ENCODE results near the gene SEMA7A.

SEMA7A gene

GRCh38 chr15:74384881-74385643 lies 48.7 kb downstream of the SEMA7A start:
- no peak for DNase-seq

DNA sequence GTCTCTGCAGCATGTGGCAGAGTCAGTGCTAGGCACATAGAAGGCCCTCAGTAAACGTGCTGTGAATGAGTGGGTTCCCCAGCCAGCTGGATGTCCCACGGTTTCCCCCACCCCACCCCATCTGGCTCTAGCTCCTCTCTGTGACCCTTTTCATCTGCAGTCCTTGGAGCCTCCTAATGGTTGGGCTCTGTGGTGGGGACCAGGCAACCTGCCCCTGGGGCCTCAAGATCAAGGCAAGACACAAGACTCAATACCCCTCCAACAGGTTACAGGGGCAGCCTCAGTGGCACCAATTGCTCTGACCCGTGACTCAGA lies 49.2 kb downstream of the SEMA7A start:
- no peak for DNase-seq

DNA sequence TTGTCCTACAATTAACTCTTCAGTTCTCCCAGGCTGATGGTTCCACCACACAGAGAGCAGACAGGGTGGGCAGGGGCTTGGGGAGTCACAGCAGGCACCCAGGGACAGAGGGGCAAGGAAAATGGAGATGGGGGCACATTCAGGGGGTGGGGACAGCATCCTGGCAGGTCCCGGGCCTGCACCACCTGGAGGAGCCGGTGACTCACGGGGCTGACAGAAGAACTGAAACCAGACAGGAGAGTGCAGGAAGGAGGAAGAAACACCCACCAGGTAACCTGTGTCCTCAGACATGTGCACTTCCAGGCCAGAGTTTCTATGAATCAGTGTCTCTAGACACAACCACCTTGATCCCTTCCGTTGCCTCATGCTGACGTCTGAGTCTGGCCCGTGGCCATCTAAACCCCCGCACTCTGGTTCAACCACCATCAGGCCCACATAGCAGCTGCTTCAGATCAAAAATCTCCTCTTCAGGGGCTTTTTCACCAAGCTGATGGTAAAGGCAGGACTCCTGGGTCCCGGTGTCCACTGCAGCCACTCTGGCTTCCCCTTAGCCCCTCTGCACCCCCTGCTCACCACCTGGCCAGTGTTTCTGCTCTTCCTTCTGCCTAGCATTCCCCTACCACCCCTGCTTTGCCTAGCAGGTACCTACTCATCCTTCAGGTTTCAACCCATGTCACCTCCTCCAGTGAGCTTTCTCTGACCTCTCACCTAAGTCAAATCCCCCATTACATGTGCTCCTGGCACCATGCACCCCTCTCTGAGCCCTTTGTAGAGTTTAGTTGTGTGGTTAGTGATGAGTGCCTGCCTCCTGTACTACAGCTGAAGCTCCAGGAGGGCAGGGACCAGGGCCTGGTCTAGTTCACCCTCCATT lies 49.8 kb downstream of the SEMA7A start:
- no peak for DNase-seq

DNA sequence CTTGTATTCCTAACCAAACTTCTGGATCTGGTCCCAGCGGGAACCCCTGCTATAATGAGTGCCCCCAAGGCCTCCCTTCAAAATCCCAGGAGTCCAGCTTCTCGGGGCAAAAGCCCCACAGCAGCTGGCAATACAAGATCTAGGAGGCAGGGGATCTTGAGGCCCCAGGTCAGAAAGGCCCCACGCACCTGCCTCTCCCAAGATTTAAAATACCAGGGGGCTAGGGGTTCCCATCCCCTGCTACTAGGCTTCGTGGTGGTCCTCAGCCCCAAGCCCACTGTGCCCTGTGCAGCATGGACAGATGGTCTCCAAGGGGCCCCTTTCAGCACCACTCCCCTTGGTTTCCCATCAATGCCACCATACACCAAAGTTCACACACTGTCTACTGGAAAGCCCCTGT lies 50.5 kb downstream of the SEMA7A start:
- no peak for DNase-seq

- DNase-seq: peak; percentile 66
These were observed 51.5 kb downstream of the SEMA7A start for GRCh38 chr15:74382004-74382816.

- no peak for DNase-seq
These were observed 52.3 kb downstream of the SEMA7A start for GRCh38 chr15:74381481-74381880.

DNA sequence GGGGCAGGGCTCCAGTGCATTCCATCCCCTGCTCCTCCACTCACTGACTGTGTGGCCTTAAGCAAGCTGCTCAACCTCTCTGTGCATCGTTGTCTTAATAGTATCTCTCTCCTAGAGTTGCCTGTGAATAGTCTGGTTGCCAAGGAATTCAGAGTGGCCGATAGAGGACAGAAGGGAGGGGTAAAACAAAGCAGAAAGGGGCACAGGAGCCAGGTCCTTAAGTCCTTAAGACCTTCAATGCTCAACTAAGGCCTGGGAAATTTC lies 52.6 kb downstream of the SEMA7A start:
- no peak for DNase-seq

DNA sequence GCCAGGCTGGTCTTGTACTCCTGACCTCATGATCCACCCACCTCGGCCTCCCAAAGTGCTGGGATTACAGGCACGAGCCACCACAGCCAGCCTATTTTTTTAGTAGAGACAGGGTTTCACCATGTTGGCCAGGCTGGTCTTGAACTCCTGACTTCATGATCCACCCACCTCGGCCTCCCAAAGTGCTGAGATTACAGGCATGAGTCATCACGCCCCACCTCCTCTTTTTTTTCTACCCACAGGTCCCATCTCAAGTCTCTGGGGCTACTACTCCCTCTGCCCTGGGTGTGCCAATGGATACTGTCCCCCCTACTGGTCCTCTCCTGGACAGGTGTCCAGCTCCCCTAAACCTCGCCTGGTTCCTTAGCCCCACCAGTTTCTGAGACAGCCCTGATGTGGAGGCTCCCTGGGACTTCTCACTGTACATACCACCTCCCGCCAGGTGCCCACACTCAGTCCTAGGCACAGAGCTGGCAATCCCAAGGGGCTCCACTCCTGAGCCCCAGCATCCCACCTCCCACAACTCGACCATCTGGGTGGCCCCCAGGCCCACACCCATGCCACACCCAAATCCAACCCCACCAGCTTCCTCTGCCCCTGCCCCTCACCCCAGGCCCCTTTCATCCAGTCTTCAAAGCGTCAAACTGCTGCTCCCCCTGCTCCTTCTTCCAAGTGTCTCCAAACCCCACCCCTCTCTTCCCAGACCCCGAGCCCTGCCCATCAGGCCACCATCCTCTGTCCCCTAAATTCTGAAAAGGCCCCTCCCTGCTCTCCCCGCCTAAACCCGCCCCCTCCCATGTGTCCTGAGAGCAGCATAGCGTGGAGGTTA lies 53.2 kb downstream of the SEMA7A start:
- DNase-seq: no peak

DNA sequence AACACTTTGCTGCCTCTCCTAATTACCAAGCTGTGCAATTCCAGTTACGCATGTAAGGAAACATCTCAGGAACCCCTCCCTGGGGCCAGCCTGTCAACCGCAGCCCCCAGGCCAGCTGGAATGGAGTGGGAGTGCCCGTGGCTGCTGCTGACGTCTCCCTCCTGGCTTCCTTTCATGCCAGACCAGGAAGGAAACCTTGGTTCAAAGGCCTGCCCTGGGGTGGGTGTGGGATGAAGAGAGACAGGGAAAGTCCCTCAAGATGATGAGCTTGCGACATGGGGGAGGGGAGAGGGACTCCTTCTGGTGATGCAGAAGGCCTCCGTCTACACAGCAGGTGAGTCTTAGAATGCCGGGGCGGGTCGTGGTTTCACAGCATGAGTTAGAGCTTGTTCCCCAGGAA lies 54.9 kb downstream of the SEMA7A start:
- no peak for DNase-seq

DNA sequence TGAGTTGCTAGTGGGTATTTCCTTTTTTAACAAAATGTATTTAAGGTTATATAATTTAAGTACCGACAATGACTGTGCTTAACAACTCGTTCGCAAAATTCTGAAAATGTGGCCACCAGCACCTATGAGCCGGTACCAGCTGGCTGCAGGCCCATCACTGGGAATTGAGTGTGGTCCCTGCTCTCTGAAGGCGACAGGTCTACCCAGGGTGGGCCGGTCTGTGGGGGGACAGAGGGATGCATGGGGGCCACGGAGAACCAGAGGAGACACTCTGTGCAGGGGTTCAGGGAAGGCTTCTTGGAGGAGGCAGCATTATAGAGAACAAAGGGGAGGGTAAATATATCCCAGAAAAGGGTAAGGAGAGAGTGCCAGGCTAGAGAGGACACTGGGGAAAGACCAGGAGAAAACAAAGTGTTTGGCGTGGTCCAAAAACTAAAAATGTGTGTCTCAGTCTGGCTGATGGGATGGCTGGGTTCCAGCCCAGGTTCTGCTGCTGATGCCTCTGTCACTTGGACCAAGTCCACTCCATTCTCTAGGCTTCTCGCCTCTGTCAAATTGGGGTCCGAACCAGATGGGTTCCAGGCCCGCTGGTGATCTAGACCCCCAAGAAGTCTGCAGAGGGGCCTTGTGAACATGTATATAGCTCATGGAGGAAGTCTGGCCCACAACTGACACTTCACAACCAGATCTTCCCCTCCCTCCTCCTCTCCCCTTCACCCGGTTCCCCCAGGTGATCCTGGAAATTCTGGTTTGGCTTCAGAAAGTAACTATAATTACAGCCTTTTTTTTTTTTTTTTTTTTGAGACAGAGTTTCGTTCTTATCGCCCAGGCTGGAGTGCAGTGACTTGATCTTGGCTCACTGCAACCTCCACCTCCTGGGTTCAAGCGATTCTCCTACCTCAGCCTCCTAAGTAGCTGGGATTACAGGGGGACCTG lies 55.7 kb downstream of the SEMA7A start:
- DNase-seq: no peak

DNA sequence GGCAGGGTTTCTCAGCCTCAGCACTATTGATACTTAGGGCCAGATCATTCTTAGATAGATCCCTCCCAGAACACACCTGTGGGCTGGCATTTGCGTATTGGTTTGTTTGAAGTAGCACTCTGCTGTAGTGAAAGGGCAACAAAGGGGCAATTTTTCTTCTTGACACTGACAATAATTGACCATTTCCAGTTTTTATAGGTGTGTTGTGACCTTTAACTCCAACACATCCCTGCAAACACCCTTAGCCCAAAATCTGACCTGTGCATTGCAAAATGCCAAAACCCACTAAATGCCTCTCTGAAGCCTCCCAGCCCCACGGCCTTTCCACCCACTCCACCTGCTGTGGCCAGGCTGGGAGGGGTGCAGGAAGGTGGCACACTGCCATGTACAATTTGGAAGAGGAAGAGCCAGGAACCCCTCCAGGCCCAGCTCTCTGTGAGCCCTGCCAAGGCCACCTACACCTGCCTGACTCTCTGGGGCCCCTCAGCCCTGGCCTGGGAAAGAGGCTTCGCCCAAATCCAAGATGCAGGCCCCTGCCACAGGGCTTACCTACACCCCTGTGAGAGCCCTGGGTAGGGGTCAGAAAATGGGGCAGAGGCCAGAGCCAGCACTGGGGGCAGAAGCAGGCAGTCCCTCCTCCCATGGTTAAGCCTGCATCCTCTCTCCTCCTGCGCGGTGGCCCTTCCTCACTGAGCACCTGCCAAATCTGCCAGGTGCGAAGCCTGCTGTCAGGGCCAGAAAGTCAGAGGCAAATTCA lies 56.8 kb downstream of the SEMA7A start:
- no peak for DNase-seq

DNA sequence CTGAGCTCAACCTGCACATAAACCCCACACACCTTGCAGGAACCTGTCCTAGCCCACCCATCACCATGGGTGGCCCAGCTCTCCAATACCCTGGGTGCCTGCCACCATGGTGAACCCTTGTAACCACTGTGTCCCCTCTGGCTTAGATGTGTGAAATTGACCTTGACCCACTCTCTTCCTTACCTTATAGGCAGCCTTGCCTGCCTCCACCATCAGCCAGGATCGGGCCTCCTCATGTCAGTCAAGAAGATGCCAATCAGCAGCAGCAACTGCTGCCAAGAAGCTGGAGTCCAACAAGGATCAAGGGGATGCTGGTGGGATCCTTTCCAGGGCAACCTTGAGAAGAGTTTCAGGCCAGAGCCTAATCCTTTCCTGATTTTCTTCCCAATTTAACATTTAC lies 57.5 kb downstream of the SEMA7A start:
- no peak for DNase-seq

DNA sequence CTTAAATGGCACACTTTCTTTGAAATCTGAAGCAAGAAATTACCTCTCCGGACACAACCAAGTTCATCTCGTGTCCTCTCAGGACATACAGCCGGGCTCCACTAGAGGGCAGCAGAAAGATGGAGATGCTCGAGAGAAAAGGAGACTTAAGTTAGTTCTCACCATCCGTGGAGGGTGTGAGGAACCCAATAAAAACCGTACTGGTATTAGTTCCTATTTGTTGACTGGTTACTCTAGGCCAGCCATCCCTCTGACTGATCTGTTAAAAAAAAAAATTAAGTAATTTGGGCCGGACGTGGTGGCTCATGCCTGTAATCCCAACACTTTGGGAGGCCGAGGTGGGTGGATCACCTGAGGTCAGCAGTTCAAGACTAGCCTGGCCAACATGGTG lies 58.5 kb downstream of the SEMA7A start:
- no peak for DNase-seq

DNA sequence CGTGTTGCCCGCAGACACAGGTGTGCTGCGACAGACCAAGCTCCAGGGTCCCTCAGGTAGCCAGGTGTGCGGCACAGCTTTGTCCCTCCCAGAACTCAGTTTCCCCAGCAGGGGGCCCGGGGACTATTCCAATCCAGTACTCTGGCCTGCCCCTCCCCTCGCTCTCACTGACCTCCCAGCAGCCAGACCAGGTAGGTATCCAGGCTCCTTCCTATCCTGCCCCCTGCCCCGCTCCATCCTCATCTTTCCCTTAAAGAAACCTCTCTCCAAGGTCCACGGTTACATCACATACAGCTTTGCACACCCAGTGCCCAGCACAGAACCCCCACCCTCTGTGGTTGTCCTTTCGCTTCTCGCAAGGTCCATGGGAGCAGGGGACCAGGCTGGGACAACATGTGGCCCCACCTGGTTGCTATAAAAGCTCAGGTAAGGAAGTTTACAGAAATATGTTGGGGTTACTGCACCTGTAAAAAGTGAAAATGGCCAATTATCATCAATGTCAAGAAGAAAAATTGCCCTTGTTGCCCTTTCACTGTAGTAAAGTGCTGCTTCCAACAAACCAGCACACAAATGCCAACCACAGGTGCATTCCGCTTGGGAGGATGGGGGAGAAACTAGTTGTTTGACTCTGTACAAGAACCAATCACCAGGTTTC lies 59.0 kb downstream of the SEMA7A start:
- no peak for DNase-seq

GRCh38 chr15:74373731-74374647 lies 59.8 kb downstream of the SEMA7A start:
- peak; percentile 72 for DNase-seq

DNA sequence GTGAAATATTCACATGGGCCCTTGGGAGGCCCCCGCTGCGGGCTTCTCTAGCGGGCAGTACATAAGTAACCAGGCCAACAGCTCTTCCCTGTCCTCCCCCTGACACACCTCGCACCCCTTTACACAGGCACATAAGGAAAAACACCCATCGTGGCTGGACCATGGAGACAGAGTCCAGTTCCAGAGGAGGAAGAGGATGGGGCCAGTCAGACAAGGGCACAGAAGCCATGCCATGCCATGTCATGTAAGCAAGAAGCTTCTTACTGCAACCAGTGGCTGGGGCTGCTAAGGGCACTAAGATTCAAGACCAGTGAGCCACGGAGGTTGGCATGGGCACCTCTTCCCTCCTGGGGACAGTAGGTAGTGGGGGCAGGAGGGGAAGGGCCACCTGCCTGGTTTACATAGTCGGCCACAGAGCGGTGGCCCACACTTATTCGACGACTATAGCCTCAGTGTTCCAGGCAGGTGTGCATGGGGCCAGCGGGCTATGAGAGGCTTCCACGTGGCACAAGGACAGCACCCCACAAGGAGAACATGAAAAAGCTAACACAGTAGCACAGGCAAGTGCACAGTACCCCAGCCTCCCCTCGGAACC lies 60.6 kb downstream of the SEMA7A start:
- DNase-seq: no peak

DNA sequence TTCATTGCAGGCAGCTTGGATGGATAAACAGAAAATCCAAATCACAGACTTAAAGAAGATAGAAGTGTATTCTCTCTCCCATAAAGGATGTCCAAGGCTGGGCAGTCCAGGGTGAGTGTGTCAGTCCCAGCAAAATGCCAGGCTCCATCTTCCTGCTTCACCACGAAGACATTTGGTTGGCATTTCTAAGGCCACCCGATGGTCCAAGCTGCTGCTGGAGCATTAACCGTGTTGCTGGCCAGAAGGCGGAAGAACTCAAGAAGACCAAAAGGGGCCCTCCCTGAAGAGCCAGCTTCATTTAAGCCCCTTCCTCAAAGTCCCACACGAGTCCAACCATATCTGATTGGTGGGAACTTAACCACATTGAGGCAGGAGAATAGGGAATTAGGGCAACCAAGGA lies 63.3 kb downstream of the SEMA7A start:
- no peak for DNase-seq

DNA sequence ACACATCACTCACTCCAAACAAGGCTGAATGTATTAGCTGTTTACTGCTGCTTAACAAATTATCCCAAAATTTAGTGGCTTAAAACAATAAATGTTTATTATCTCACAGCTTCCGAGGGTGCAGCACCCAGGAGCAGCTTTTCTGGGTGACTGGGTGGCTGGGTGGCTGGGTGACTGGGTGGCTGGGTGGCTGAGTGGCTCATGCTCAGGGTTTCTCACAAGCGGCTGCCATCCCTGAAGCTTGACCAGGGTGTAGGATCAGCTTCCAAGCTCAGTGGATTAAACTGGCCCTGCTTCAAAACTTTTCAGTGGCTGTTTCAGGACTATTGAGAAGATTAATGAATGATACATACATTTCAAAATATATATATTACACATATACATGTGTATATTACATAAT lies 64.0 kb downstream of the SEMA7A start:
- DNase-seq: no peak
